HepG2 (cell line): ENCODE results near the gene TXLNA. TPM values are rescaled to one million over a fixed set of nuclear protein-coding genes. Genes with fewer than 3 reads are reported as not detected.
A peak's percentile ranks its signal among the peaks of the same experiment; 100 is the strongest.

Experiments
- ARID4A ChIP-seq: sonication (generic); formaldehyde crosslinking; IDR thresholded peaks from 2 replicates; pipeline ENCODE4 v1.5.0; 2020; ENCODE audit warnings: mild to moderate bottlenecking, missing genetic modification reagents, borderline replicate concordance
- ARNTL ChIP-seq: sonication (generic); formaldehyde crosslinking; IDR thresholded peaks from 2 replicates; pipeline ENCODE4 v1.4.0; 2020; ENCODE audit warnings: mild to moderate bottlenecking, missing genetic modification reagents
- FOXK1 ChIP-seq: sonication (generic); formaldehyde crosslinking; IDR thresholded peaks from 2 replicates; pipeline ENCODE4 v1.4.0; 2020; ENCODE audit warnings: low read depth, missing genetic modification reagents, borderline replicate concordance
- FOXP4 ChIP-seq: sonication (generic); formaldehyde crosslinking; IDR thresholded peaks from 2 replicates; pipeline ENCODE4 v1.4.0; 2020; ENCODE audit warnings: missing genetic modification reagents
- MLLT10 ChIP-seq: sonication (generic); formaldehyde crosslinking; IDR thresholded peaks from 2 replicates; pipeline ENCODE4 v1.4.0; 2020; ENCODE audit warnings: missing genetic modification reagents
- PAX8 ChIP-seq: sonication (generic); formaldehyde crosslinking; IDR thresholded peaks from 2 replicates; pipeline ENCODE4 v1.8.0; 2022; ENCODE audit warnings: mild to moderate bottlenecking, missing genetic modification reagents, borderline replicate concordance
- RBM22 ChIP-seq: fragments of 200-400 bp; formaldehyde crosslinking; optimal IDR thresholded peaks from 2 replicates; pipeline ENCODE3; 2017; ENCODE audit warnings: mild to moderate bottlenecking, low read length, moderate library complexity
- SIX1 ChIP-seq: sonication (generic); formaldehyde crosslinking; IDR thresholded peaks from 2 replicates; pipeline ENCODE4 v1.4.0; 2020; ENCODE audit warnings: missing genetic modification reagents, borderline replicate concordance
- SP2 ChIP-seq: sonication (generic); formaldehyde crosslinking; IDR thresholded peaks from 2 replicates; pipeline ENCODE4 v1.5.1; 2020; ENCODE audit warnings: mild to moderate bottlenecking, missing genetic modification reagents
- STAT5B ChIP-seq: sonication (generic); formaldehyde crosslinking; IDR thresholded peaks from 2 replicates; pipeline ENCODE4 v1.4.0; 2020; ENCODE audit warnings: missing genetic modification reagents
- TEAD2 ChIP-seq: sonication (generic); formaldehyde crosslinking; IDR thresholded peaks from 2 replicates; pipeline ENCODE4 v1.9.0; 2021; ENCODE audit warnings: missing genetic modification reagents
- ZBED4 ChIP-seq: sonication (generic); formaldehyde crosslinking; IDR thresholded peaks from 2 replicates; pipeline ENCODE4 v1.4.0; 2020; ENCODE audit warnings: missing genetic modification reagents, borderline replicate concordance
- ZBTB14 ChIP-seq: sonication (generic); formaldehyde crosslinking; IDR thresholded peaks from 2 replicates; pipeline ENCODE4 v1.4.0; 2020; ENCODE audit warnings: missing genetic modification reagents
- ZNF607 ChIP-seq: sonication (generic); formaldehyde crosslinking; IDR thresholded peaks from 2 replicates; pipeline ENCODE4 v1.5.1; 2020; ENCODE audit warnings: missing genetic modification reagents, mild to moderate bottlenecking, borderline replicate concordance
- ZNF614 ChIP-seq: IDR thresholded peaks from 2 replicates; pipeline ENCODE4 v1.6.1; 2018; ENCODE audit warnings: missing biosample characterization, missing genetic modification reagents, inconsistent platforms, borderline replicate concordance
- ZNF703 ChIP-seq: sonication (generic); formaldehyde crosslinking; IDR thresholded peaks from 2 replicates; pipeline ENCODE4 v1.5.1; 2020; ENCODE audit warnings: missing genetic modification reagents, mild to moderate bottlenecking, moderate library complexity, borderline replicate concordance
- ZZZ3 ChIP-seq: sonication (generic); formaldehyde crosslinking; IDR thresholded peaks from 2 replicates; pipeline ENCODE4 v1.4.0; 2020; ENCODE audit warnings: missing genetic modification reagents, mild to moderate bottlenecking, borderline replicate concordance
- polyA plus RNA-seq, 8 experiments: library from polyadenylated mRNA; depleted of rRNA in 3 of 8; stranded (reverse) in 7 of 8; unstranded in 1 of 8; fragments of >200 nt; fragmentation: Illumina TruSeq in 4 of 8; extraction: Trizol in 4 of 8; gene quantifications; 2 replicates each; pipeline versions ENCODE4 v1.2.1 to v1.2.3, GENCODE V29; 2011 to 2016; ENCODE audit warnings: low read depth in 4 of 8, missing spikeins in 1 of 8, mixed read lengths in 1 of 8; ENCODE audit not compliant: insufficient read depth in 1 of 8
- total RNA-seq, 5 experiments: library from RNA; depleted of rRNA; stranded (reverse); fragments of >200 nt; fragmentation: Illumina TruSeq; extraction: Trizol; gene quantifications; 2 replicates each; pipeline ENCODE4 v1.2.3, GENCODE V29; 2016; ENCODE audit warnings: low read depth in 1 of 5

TXLNA gene
- total and polyA plus RNA-seq, 2 of the 13 experiments (the other 11 are each of a cell fraction or from before 2014, with no cell fraction given), result 29.6 to 67.8 TPM

- TF ChIP-seq ARID4A (peak; percentile 62; the same call in 1 of the 2 replicates), TEAD2 (no peak), ZBED4 (CRISPR knock-in tag) (peak; percentile 71; the same call in 1 of the 2 replicates), MLLT10 (no peak), ARNTL (CRISPR knock-in tag) (peak; percentile 44; the same call in 1 of the 2 replicates), ZBTB14 (CRISPR knock-in tag) (no peak), RBM22 (no peak), PAX8 (0 out of 2 replicates have a peak, but pooled peaks have one; percentile 27), FOXP4 (CRISPR knock-in tag) (0 out of 2 replicates have a peak, but pooled peaks have one; percentile 28), SP2 (CRISPR knock-in tag) (peak; percentile 30; the same call in 1 of the 2 replicates), ZNF607 (CRISPR knock-in tag) (peak; percentile 80), SIX1 (CRISPR knock-in tag) (no peak), ZZZ3 (0 out of 2 replicates have a peak, but pooled peaks have one; percentile 44), FOXK1 (CRISPR knock-in tag) (no peak), ZNF703 (CRISPR knock-in tag) (peak; percentile 69; the same call in 1 of the 2 replicates), STAT5B (CRISPR knock-in tag) (no peak), ZNF614 (CRISPR knock-in tag) (no peak; the same call in 1 of the 2 replicates)
These were observed 61.7 kb downstream of the TXLNA start (continued) for GRCh38 chr1:32241001-32241763.
